ENCODE data around the gene ITIH5.

The ITIH5 gene

GRCh38 chr10:7542189-7542914, 124.4 kb downstream of the ITIH5 start:
- TF ChIP-seq CTCF (IDR thresholded peaks at IDR 0.05; ENCODE audit: control insufficient read depth, insufficient read depth, low read depth, low read length, missing control alignments) = no peak
- DNase-seq (ENCODE audit: low read depth) = no peak
- no peak overlapping the region for H3K4me3 ChIP-seq (ENCODE audit: control insufficient read depth, low read depth, low read length)

GRCh38 chr10:7541137-7542087, 125.4 kb downstream of the ITIH5 start:
- DNase-seq (ENCODE audit: low read depth) = no peak
- no peak overlapping the region for H3K4me3 ChIP-seq (ENCODE audit: control insufficient read depth, low read depth, low read length)
- no peak for TF ChIP-seq CTCF (IDR thresholded peaks at IDR 0.05; ENCODE audit: control insufficient read depth, insufficient read depth, low read depth, low read length, missing control alignments)

- no peak overlapping the region for H3K4me3 ChIP-seq (ENCODE audit: control insufficient read depth, low read depth, low read length)
- no peak for TF ChIP-seq CTCF (IDR thresholded peaks at IDR 0.05; ENCODE audit: control insufficient read depth, insufficient read depth, low read depth, low read length, missing control alignments)
- no peak for DNase-seq (ENCODE audit: low read depth)
Observed at GRCh38 chr10:7538970-7539654, 127.7 kb downstream of the ITIH5 start.

GRCh38 chr10:7537126-7537525, 129.6 kb downstream of the ITIH5 start:
- DNase-seq (ENCODE audit: low read depth) = no peak
- TF ChIP-seq CTCF (IDR thresholded peaks at IDR 0.05; ENCODE audit: control insufficient read depth, insufficient read depth, low read depth, low read length, missing control alignments) = no peak
- no peak overlapping the region for H3K4me3 ChIP-seq (ENCODE audit: control insufficient read depth, low read depth, low read length)

- no peak for TF ChIP-seq CTCF (IDR thresholded peaks at IDR 0.05; ENCODE audit: control insufficient read depth, insufficient read depth, low read depth, low read length, missing control alignments)
- no peak overlapping the region for H3K4me3 ChIP-seq (ENCODE audit: control insufficient read depth, low read depth, low read length)
- no peak for DNase-seq (ENCODE audit: low read depth)
Observed at GRCh38 chr10:7534480-7534852, 132.3 kb downstream of the ITIH5 start.

GRCh38 chr10:7533657-7534479, 132.9 kb downstream of the ITIH5 start:
- H3K4me3 ChIP-seq (ENCODE audit: control insufficient read depth, low read depth, low read length) = no peak overlapping the region
- TF ChIP-seq CTCF (IDR thresholded peaks at IDR 0.05; ENCODE audit: control insufficient read depth, insufficient read depth, low read depth, low read length, missing control alignments) = no peak
- no peak for DNase-seq (ENCODE audit: low read depth)

Measured in AG09309 (cell line).